WTC11 (cell line): ENCODE measurements around the gene LCN15. TPM values are rescaled to one million over a fixed set of nuclear protein-coding genes. Genes with fewer than 3 reads are reported as not detected.

Source experiments
- ATAC-seq: fragments of 200-7000 bp; cut with Tn5 transposase; 2 replicates; pipeline ENCODE4 v1.10.0; 2021; ENCODE audit warnings: mild to moderate bottlenecking, moderate library complexity
- CTCF ChIA-PET: fragments of 300-600 bp; sonication (Branson Sonifier 250); formaldehyde crosslinking; loops from one replicate; lab custom pipeline; 2021; ENCODE audit warnings: antibody characterized with exemption; lab: Charles Lee
- POLR2A ChIA-PET: fragments of 350-600 bp; sonication (Branson Sonifier 250); formaldehyde crosslinking; loops from one replicate; lab custom pipeline; 2021; ENCODE audit warnings: antibody characterized with exemption; lab: Charles Lee
- DNase-seq: peaks from one replicate; pipeline ENCODE4 v3.0.0; 2021; ENCODE audit warnings: low spot score
- H3K27ac Mint-ChIP-seq: 2 replicates; pipeline ENCODE4 v1.8.0; 2021; ENCODE audit warnings: mixed read lengths
- H3K27me3 Mint-ChIP-seq: 2 replicates; pipeline ENCODE4 v1.8.0; 2021; ENCODE audit warnings: low read depth, mild to moderate bottlenecking, moderate library complexity, mixed read lengths
- H3K36me3 Mint-ChIP-seq: 2 replicates; pipeline ENCODE4 v1.8.0; 2021; ENCODE audit warnings: mixed read lengths
- H3K4me1 Mint-ChIP-seq: 2 replicates; pipeline ENCODE4 v1.8.0; 2022; ENCODE audit warnings: mixed read lengths
- H3K4me3 Mint-ChIP-seq: 2 replicates; pipeline ENCODE4 v1.8.0; 2021; ENCODE audit warnings: mild to moderate bottlenecking, moderate library complexity, mixed read lengths
- H3K9me3 Mint-ChIP-seq: 2 replicates; pipeline ENCODE4 v1.8.0; 2021; ENCODE audit warnings: mixed read lengths
- GTF2I ChIP-seq: fragments of 250-450 bp; sonication (Bioruptor Pico); conservative IDR thresholded peaks from 2 replicates; pipeline ENCODE4 v1.4.0; 2021; ENCODE audit warnings: mild to moderate bottlenecking
- NFYB ChIP-seq: sonication (generic); formaldehyde crosslinking; conservative IDR thresholded peaks from 2 replicates; pipeline ENCODE4 v1.8.0; 2022; ENCODE audit warnings: low read depth, missing genetic modification reagents
- RELA ChIP-seq: sonication (generic); formaldehyde crosslinking; IDR thresholded peaks from 2 replicates; pipeline ENCODE4 v1.8.1; 2022; ENCODE audit warnings: missing genetic modification reagents, mild to moderate bottlenecking, borderline replicate concordance
- SMAD3 ChIP-seq: sonication (generic); formaldehyde crosslinking; IDR thresholded peaks from 2 replicates; pipeline ENCODE4 v1.8.0; 2022; ENCODE audit warnings: missing genetic modification reagents, mild to moderate bottlenecking, borderline replicate concordance
- TEAD4 ChIP-seq: sonication (generic); formaldehyde crosslinking; IDR thresholded peaks from 2 replicates; pipeline ENCODE4 v1.8.0; 2022; ENCODE audit warnings: mild to moderate bottlenecking, missing genetic modification reagents
- ZNF121 ChIP-seq: sonication (generic); formaldehyde crosslinking; IDR thresholded peaks from 2 replicates; pipeline ENCODE4 v1.8.0; 2023; ENCODE audit warnings: missing genetic modification reagents
- ZNF138 ChIP-seq: sonication (generic); formaldehyde crosslinking; conservative IDR thresholded peaks from 2 replicates; pipeline ENCODE4 v1.8.1; 2022; ENCODE audit warnings: mild to moderate bottlenecking, moderate library complexity, missing genetic modification reagents
- ZNF317 ChIP-seq: sonication (generic); formaldehyde crosslinking; IDR thresholded peaks from 2 replicates; pipeline ENCODE4 v1.8.1; 2023; ENCODE audit warnings: low read depth, mild to moderate bottlenecking, moderate library complexity, missing genetic modification reagents, borderline replicate concordance
- ZNF416 ChIP-seq: fragments of 250-450 bp; sonication (Bioruptor Pico); IDR thresholded peaks from 2 replicates; pipeline ENCODE4 v1.9.0; 2021; ENCODE audit warnings: mild to moderate bottlenecking, inconsistent platforms
- ZNF423 ChIP-seq: fragments of 250-450 bp; sonication (Bioruptor Pico); IDR thresholded peaks from 2 replicates; pipeline ENCODE4 v2.1.2; 2022; ENCODE audit warnings: mild to moderate bottlenecking, moderate library complexity
- total RNA-seq: library from RNA; stranded (reverse); gene quantifications from 3 replicates; pipeline ENCODE4 v1.2.3, GENCODE V29; 2021
- TF ChIP-seq, protein P1 (sequence below): fragments of 250-450 bp; sonication (Bioruptor Pico); IDR thresholded peaks from 2 replicates; pipeline ENCODE4 v1.8.0; 2021; ENCODE audit warnings: mild to moderate bottlenecking
- TF ChIP-seq, protein P2 (sequence below): sonication (generic); formaldehyde crosslinking; IDR thresholded peaks from 2 replicates; pipeline ENCODE4 v1.8.0; 2023; ENCODE audit warnings: missing genetic modification reagents, mild to moderate bottlenecking, borderline replicate concordance
- TF ChIP-seq, protein P3 (sequence below): sonication (generic); formaldehyde crosslinking; IDR thresholded peaks from 2 replicates; pipeline ENCODE4 v1.8.0; 2023; ENCODE audit warnings: missing genetic modification reagents
- TF ChIP-seq, protein P4 (sequence below): sonication (generic); formaldehyde crosslinking; IDR thresholded peaks from 2 replicates; pipeline ENCODE4 v1.8.0; 2022; ENCODE audit warnings: mild to moderate bottlenecking, missing genetic modification reagents
- TF ChIP-seq, protein P5 (sequence below): sonication (generic); formaldehyde crosslinking; IDR thresholded peaks from 2 replicates; pipeline ENCODE4 v1.8.1; 2023; ENCODE audit warnings: mild to moderate bottlenecking, moderate library complexity, missing genetic modification reagents
- TF ChIP-seq, protein P6 (sequence below): sonication (generic); formaldehyde crosslinking; conservative IDR thresholded peaks from 2 replicates; pipeline ENCODE4 v1.8.1; 2023; ENCODE audit warnings: mild to moderate bottlenecking, low read depth, missing genetic modification reagents, moderate library complexity
- TF ChIP-seq, protein P7 (sequence below): sonication (generic); formaldehyde crosslinking; IDR thresholded peaks from 2 replicates; pipeline ENCODE4 v1.8.0; 2022; ENCODE audit warnings: mild to moderate bottlenecking, missing genetic modification reagents

Gene LCN15
- total RNA-seq, 1 experiment from 2014 or later, result 0.52 TPM

DNA sequence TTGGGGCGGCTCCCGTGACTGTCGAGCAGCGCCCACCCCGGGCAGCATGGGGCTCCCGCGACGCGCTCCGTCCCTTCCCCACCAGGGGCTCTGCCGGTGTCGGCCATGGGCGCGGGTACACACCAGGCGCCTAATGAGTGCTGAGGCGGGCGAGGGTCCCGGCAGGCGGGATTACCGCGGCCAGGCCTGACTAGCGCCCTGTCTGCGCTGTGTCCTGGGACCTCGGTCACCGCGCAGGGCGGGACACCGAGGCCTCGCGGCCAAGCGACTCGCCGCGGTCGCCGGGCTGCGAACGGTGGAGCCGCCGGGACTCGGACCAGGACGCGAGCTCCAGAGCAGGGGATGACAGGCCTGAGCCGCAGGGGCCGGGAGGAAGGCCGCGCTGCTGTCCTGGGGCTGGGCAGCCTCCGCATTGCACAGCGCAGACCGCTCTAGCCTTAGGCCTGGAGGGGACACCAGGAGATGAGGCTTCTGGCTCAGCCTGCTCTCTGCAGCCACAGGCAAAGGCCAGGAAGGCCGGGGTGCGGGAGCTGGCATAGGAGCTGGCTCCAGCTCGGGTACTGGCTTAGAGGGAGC lies 35.7 kb downstream of the LCN15 start:
- POLR2A ChIA-PET, result interaction anchor here (1.0 to 1.3 kb wide), 4 partner anchors 8 to 72 kb away, joined by 3 read pairs; no protein-coding TSS in a partner anchor
- TF ChIP-seq GTF2I (CRISPR knock-in tag), result no peak
- TF ChIP-seq ZNF138 (CRISPR knock-in tag), result peak; percentile 76; the same call in 1 of the 2 replicates
- TF ChIP-seq, protein P1, sequence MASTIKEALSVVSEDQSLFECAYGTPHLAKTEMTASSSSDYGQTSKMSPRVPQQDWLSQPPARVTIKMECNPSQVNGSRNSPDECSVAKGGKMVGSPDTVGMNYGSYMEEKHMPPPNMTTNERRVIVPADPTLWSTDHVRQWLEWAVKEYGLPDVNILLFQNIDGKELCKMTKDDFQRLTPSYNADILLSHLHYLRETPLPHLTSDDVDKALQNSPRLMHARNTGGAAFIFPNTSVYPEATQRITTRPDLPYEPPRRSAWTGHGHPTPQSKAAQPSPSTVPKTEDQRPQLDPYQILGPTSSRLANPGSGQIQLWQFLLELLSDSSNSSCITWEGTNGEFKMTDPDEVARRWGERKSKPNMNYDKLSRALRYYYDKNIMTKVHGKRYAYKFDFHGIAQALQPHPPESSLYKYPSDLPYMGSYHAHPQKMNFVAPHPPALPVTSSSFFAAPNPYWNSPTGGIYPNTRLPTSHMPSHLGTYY (CRISPR knock-in tag), result no peak
- TF ChIP-seq ZNF416 (CRISPR knock-in tag), result no peak
- TF ChIP-seq, protein P2, sequence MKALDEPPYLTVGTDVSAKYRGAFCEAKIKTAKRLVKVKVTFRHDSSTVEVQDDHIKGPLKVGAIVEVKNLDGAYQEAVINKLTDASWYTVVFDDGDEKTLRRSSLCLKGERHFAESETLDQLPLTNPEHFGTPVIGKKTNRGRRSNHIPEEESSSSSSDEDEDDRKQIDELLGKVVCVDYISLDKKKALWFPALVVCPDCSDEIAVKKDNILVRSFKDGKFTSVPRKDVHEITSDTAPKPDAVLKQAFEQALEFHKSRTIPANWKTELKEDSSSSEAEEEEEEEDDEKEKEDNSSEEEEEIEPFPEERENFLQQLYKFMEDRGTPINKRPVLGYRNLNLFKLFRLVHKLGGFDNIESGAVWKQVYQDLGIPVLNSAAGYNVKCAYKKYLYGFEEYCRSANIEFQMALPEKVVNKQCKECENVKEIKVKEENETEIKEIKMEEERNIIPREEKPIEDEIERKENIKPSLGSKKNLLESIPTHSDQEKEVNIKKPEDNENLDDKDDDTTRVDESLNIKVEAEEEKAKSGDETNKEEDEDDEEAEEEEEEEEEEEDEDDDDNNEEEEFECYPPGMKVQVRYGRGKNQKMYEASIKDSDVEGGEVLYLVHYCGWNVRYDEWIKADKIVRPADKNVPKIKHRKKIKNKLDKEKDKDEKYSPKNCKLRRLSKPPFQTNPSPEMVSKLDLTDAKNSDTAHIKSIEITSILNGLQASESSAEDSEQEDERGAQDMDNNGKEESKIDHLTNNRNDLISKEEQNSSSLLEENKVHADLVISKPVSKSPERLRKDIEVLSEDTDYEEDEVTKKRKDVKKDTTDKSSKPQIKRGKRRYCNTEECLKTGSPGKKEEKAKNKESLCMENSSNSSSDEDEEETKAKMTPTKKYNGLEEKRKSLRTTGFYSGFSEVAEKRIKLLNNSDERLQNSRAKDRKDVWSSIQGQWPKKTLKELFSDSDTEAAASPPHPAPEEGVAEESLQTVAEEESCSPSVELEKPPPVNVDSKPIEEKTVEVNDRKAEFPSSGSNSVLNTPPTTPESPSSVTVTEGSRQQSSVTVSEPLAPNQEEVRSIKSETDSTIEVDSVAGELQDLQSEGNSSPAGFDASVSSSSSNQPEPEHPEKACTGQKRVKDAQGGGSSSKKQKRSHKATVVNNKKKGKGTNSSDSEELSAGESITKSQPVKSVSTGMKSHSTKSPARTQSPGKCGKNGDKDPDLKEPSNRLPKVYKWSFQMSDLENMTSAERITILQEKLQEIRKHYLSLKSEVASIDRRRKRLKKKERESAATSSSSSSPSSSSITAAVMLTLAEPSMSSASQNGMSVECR (CRISPR knock-in tag), result 0 out of 2 replicates have a peak, but pooled peaks have one; percentile 16
- no peak for TF ChIP-seq RELA (CRISPR knock-in tag)
- TF ChIP-seq ZNF317 (CRISPR knock-in tag), result no peak
- TF ChIP-seq, protein P3, sequence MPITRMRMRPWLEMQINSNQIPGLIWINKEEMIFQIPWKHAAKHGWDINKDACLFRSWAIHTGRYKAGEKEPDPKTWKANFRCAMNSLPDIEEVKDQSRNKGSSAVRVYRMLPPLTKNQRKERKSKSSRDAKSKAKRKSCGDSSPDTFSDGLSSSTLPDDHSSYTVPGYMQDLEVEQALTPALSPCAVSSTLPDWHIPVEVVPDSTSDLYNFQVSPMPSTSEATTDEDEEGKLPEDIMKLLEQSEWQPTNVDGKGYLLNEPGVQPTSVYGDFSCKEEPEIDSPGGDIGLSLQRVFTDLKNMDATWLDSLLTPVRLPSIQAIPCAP (CRISPR knock-in tag), result 0 out of 2 replicates have a peak, but pooled peaks have one; percentile 43
- TF ChIP-seq ZNF423, result peak; percentile 36; the same call in 1 of the 2 replicates
- TF ChIP-seq, protein P4, sequence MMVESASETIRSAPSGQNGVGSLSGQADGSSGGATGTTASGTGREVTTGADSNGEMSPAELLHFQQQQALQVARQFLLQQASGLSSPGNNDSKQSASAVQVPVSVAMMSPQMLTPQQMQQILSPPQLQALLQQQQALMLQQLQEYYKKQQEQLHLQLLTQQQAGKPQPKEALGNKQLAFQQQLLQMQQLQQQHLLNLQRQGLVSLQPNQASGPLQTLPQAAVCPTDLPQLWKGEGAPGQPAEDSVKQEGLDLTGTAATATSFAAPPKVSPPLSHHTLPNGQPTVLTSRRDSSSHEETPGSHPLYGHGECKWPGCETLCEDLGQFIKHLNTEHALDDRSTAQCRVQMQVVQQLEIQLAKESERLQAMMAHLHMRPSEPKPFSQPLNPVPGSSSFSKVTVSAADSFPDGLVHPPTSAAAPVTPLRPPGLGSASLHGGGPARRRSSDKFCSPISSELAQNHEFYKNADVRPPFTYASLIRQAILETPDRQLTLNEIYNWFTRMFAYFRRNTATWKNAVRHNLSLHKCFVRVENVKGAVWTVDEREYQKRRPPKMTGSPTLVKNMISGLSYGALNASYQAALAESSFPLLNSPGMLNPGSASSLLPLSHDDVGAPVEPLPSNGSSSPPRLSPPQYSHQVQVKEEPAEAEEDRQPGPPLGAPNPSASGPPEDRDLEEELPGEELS (CRISPR knock-in tag), result no peak
- no peak for TF ChIP-seq SMAD3
- TF ChIP-seq, protein P5, sequence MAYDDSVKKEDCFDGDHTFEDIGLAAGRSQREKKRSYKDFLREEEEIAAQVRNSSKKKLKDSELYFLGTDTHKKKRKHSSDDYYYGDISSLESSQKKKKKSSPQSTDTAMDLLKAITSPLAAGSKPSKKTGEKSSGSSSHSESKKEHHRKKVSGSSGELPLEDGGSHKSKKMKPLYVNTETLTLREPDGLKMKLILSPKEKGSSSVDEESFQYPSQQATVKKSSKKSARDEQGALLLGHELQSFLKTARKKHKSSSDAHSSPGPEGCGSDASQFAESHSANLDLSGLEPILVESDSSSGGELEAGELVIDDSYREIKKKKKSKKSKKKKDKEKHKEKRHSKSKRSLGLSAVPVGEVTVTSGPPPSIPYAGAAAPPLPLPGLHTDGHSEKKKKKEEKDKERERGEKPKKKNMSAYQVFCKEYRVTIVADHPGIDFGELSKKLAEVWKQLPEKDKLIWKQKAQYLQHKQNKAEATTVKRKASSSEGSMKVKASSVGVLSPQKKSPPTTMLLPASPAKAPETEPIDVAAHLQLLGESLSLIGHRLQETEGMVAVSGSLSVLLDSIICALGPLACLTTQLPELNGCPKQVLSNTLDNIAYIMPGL (CRISPR knock-in tag), result 0 out of 2 replicates have a peak, but pooled peaks have one; percentile 49
- no peak for TF ChIP-seq TEAD4 (CRISPR knock-in tag)
- TF ChIP-seq, protein P6, sequence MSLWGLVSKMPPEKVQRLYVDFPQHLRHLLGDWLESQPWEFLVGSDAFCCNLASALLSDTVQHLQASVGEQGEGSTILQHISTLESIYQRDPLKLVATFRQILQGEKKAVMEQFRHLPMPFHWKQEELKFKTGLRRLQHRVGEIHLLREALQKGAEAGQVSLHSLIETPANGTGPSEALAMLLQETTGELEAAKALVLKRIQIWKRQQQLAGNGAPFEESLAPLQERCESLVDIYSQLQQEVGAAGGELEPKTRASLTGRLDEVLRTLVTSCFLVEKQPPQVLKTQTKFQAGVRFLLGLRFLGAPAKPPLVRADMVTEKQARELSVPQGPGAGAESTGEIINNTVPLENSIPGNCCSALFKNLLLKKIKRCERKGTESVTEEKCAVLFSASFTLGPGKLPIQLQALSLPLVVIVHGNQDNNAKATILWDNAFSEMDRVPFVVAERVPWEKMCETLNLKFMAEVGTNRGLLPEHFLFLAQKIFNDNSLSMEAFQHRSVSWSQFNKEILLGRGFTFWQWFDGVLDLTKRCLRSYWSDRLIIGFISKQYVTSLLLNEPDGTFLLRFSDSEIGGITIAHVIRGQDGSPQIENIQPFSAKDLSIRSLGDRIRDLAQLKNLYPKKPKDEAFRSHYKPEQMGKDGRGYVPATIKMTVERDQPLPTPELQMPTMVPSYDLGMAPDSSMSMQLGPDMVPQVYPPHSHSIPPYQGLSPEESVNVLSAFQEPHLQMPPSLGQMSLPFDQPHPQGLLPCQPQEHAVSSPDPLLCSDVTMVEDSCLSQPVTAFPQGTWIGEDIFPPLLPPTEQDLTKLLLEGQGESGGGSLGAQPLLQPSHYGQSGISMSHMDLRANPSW (CRISPR knock-in tag), result no peak
- TF ChIP-seq, protein P7, sequence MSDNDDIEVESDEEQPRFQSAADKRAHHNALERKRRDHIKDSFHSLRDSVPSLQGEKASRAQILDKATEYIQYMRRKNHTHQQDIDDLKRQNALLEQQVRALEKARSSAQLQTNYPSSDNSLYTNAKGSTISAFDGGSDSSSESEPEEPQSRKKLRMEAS (CRISPR knock-in tag), result peak; percentile 52; the same call in 1 of the 2 replicates
- TF ChIP-seq ZNF121 (CRISPR knock-in tag), result no peak
- no peak for TF ChIP-seq NFYB (CRISPR knock-in tag)
- H3K9me3 Mint-ChIP-seq, result no peaks in the 10 kb centered on the region
- H3K27ac Mint-ChIP-seq, result no peak overlapping the region
- peaks cover 21% of the 10 kb centered on the region for H3K4me1 Mint-ChIP-seq
- H3K36me3 Mint-ChIP-seq, result peaks cover 34% of the 10 kb centered on the region
- CTCF ChIA-PET, result interaction anchor here (0.8 to 3.4 kb wide), 28 partner anchors 9 to 383 kb away, joined by 3 to 40 read pairs (median 6); partner anchors contain the start of genes AGPAT2, FBXW5, LCN10 and LCN15
- DNase-seq, result peak; percentile 60
- H3K4me3 Mint-ChIP-seq, result peak overlapping the region; percentile 64
- no peaks in the 10 kb centered on the region for H3K27me3 Mint-ChIP-seq
- ATAC-seq, result peak; percentile 31
